ENCODE data around the gene NAGK. TPM values are rescaled to one million over a fixed set of nuclear protein-coding genes. Genes with fewer than 3 reads are reported as not detected.

The NAGK gene
- total RNA-seq, 1 donor from 2014 or later = 115 TPM

DNA sequence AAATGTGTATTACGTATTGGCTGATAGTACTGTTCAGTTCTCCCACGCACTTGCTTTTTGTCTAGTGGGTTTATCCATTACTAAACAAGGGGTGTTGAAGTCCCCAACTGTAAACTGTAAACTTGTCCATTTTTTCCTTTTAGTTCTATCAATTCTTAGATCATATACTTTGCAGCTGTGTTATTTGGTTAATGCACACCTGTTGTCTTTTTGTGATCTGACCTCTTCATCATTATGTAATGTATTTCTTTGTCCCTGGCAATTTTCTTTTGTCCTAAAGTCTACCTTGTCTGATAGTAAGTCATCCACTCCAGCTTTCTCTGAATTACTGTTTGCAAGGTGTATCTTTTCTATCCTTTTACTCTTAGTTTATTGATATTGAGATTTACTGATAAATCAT, 39.6 kb downstream of the NAGK start:
- Mint-ChIP-seq H3K9me3 (ENCODE audit: low read depth) (no peaks in the 10 kb centered on the region), H3K36me3 (ENCODE audit: insufficient read depth) (peaks cover 10% of the 10 kb centered on the region), H3K27ac (no peak overlapping the region), H3K27me3 (no peaks in the 10 kb centered on the region), H3K4me1 (ENCODE audit: low read depth) (peaks cover 5% of the 10 kb centered on the region), H3K4me3 (ENCODE audit: low read depth) (no peak overlapping the region)
- DNase-seq (ENCODE audit: low spot score, unreplicated experiment) = no peak
- TF ChIP-seq, protein P1, sequence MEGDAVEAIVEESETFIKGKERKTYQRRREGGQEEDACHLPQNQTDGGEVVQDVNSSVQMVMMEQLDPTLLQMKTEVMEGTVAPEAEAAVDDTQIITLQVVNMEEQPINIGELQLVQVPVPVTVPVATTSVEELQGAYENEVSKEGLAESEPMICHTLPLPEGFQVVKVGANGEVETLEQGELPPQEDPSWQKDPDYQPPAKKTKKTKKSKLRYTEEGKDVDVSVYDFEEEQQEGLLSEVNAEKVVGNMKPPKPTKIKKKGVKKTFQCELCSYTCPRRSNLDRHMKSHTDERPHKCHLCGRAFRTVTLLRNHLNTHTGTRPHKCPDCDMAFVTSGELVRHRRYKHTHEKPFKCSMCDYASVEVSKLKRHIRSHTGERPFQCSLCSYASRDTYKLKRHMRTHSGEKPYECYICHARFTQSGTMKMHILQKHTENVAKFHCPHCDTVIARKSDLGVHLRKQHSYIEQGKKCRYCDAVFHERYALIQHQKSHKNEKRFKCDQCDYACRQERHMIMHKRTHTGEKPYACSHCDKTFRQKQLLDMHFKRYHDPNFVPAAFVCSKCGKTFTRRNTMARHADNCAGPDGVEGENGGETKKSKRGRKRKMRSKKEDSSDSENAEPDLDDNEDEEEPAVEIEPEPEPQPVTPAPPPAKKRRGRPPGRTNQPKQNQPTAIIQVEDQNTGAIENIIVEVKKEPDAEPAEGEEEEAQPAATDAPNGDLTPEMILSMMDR (IDR thresholded peaks at IDR 0.05; ENCODE audit: unreplicated experiment) = no peak

DNA sequence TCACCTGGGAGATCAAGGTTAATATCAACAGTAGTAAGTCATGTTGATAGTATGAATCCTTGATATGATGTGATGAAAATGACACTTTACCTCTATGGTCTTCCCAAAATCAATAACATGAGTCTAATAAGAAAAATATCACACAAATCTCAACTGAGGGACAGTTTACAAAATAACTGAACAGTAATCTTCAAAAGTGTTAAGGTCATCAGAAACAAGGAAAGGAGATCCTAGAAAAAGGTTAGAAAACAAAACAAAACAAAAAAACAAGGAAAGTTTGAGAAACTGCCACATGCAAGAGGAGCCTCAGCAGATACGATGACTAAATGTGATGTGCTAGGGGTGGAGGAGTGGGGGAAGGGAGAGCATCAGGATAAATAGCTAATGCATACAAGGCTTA, 45.4 kb downstream of the NAGK start:
- Mint-ChIP-seq H3K4me1 (ENCODE audit: low read depth) (peaks cover 5% of the 10 kb centered on the region), H3K9me3 (ENCODE audit: low read depth) (no peaks in the 10 kb centered on the region), H3K27me3 (no peaks in the 10 kb centered on the region), H3K36me3 (ENCODE audit: insufficient read depth) (peaks cover 14% of the 10 kb centered on the region), H3K4me3 (ENCODE audit: low read depth) (no peak overlapping the region), H3K27ac (peak overlapping the region; percentile 34)
- no peak for DNase-seq (ENCODE audit: low spot score, unreplicated experiment)
- TF ChIP-seq, protein P1 (IDR thresholded peaks at IDR 0.05; ENCODE audit: unreplicated experiment) = no peak

DNA sequence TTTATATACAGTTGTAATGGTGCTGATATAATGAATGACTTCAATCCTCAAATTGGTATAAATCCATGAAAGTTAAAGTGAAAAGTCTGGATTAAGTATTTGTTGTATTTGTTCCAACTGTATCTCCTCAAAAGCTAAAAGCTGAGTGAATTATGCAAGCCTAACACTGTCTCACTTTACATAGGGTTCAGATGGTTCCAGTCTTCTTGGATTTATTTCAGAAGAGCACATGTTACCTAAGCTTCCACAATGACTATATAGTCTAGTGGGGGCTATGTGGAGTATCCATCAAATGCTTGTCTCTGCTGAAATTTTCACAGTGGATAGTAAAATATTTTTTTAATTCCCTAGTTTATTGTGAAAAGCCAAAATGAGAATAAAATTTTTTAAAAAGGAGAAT, 48.6 kb downstream of the NAGK start:
- H3K27ac Mint-ChIP-seq = no peak overlapping the region
- peaks cover 12% of the 10 kb centered on the region for H3K36me3 Mint-ChIP-seq (ENCODE audit: insufficient read depth)
- no peaks in the 10 kb centered on the region for H3K27me3 Mint-ChIP-seq
- TF ChIP-seq, protein P1 (IDR thresholded peaks at IDR 0.05; ENCODE audit: unreplicated experiment) = no peak
- H3K9me3 Mint-ChIP-seq (ENCODE audit: low read depth) = no peaks in the 10 kb centered on the region
- no peak overlapping the region for H3K4me3 Mint-ChIP-seq (ENCODE audit: low read depth)
- H3K4me1 Mint-ChIP-seq (ENCODE audit: low read depth) = no peaks in the 10 kb centered on the region
- no peak for DNase-seq (ENCODE audit: low spot score, unreplicated experiment)

DNA sequence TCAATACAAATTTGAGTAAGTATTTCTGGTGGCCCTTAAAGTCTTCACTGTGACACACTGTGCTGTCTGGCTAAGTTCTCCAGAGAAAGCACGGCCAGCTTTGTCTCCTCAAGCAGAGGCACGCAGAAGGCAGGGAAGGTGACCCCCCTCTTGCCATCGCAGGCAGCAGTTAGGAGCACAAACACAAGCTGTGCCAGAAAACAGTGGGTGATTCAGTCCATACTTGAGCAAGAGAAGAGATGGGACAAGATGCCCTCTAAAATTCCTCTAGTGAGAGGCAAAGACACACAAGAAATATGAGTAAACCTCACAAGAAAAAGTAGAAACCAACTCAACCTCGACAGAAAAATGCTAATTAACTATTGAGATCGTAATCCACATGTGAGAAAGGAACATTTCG, 51.7 kb downstream of the NAGK start:
- Mint-ChIP-seq H3K27me3 (no peaks in the 10 kb centered on the region), H3K36me3 (ENCODE audit: insufficient read depth) (peaks cover 13% of the 10 kb centered on the region), H3K4me3 (ENCODE audit: low read depth) (no peak overlapping the region), H3K9me3 (ENCODE audit: low read depth) (peaks cover 5% of the 10 kb centered on the region), H3K27ac (no peak overlapping the region), H3K4me1 (ENCODE audit: low read depth) (no peaks in the 10 kb centered on the region)
- DNase-seq (ENCODE audit: low spot score, unreplicated experiment) = no peak
- TF ChIP-seq, protein P1 (IDR thresholded peaks at IDR 0.05; ENCODE audit: unreplicated experiment) = no peak

DNA sequence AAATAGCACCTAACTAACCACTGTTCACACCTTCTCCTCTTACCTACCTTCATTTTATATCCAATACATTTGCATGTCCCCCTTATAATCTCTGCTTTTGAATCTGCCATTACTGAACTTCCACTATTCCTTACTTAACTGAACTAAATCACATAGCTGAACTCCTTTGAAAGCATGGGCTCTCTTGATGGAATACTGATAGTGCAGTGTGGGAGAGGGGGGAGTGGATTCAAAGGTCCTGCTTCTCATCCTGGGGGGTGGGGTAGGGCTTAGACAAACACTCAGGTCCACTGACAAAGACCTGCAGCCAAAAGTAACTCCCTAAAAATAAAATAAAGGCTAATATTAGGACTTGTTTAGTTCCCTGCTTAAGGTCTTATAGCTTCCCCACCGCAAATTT, 53.0 kb downstream of the NAGK start:
- Mint-ChIP-seq H3K9me3 (ENCODE audit: low read depth) (peaks cover 5% of the 10 kb centered on the region), H3K27me3 (no peaks in the 10 kb centered on the region), H3K27ac (no peak overlapping the region), H3K36me3 (ENCODE audit: insufficient read depth) (peaks cover 12% of the 10 kb centered on the region), H3K4me1 (ENCODE audit: low read depth) (no peaks in the 10 kb centered on the region), H3K4me3 (ENCODE audit: low read depth) (no peak overlapping the region)
- DNase-seq (ENCODE audit: low spot score, unreplicated experiment) = no peak
- TF ChIP-seq, protein P1 (IDR thresholded peaks at IDR 0.05; ENCODE audit: unreplicated experiment) = no peak

All from progenitor cell of endocrine pancreas (in vitro differentiated cells).